Fibroblast of gingiva (primary cell): Measurements from ENCODE around the gene ACP4.
"Not testable (repeated sequence)": the region's sequence is repeated elsewhere in the genome, so short reads cannot be mapped to it uniquely, and the experiment has no call there.

Source experiments
- DNase-seq: peaks from one replicate; pipeline ENCODE4 v3.0.0-alpha.2; 2011; ENCODE audit warnings: low read depth

ACP4 gene, protein sequence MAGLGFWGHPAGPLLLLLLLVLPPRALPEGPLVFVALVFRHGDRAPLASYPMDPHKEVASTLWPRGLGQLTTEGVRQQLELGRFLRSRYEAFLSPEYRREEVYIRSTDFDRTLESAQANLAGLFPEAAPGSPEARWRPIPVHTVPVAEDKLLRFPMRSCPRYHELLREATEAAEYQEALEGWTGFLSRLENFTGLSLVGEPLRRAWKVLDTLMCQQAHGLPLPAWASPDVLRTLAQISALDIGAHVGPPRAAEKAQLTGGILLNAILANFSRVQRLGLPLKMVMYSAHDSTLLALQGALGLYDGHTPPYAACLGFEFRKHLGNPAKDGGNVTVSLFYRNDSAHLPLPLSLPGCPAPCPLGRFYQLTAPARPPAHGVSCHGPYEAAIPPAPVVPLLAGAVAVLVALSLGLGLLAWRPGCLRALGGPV

GRCh38 chr19:50790396-50790795, at the start of gene ACP4:
TSS of gene ACP4 (plus strand) at chr19:50790415. CDS start at chr19:50790415, 0 bp downstream.
- DNase-seq, result no peak

GRCh38 chr19:50741179-50741933, 48.9 kb upstream of the ACP4 start:
- no peak for DNase-seq

DNA sequence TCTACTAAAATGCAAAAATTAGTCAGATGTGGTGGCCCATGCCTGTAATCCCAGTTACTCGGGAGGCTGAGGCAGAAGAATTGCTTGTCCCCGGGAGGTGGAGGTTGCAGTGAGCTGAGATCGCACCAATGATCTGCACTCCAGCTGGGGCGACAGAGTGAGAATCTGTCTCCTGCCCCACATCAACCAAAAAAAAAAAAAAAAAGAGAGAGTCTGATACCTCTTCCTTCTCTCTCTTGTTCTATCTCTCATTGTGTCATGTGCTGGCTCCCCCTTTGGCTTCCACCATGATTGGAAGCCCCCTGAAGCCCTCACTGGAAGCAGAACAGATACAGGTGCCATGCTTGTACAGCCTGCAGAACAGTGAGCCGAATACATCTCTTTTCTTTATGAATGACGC, 46.7 kb upstream of the ACP4 start:
- DNase-seq, result no peak

GRCh38 chr19:50745221-50745620, 45.0 kb upstream of the ACP4 start:
- DNase-seq, result no peak

- not testable (repeated sequence) for DNase-seq
These were observed 43.1 kb upstream of the ACP4 start for GRCh38 chr19:50747141-50747540.

- DNase-seq, result no peak
These were observed 40.7 kb upstream of the ACP4 start for GRCh38 chr19:50749490-50749889.

- DNase-seq, result no peak
These were observed 40.2 kb upstream of the ACP4 start for GRCh38 chr19:50750010-50750409.

DNA sequence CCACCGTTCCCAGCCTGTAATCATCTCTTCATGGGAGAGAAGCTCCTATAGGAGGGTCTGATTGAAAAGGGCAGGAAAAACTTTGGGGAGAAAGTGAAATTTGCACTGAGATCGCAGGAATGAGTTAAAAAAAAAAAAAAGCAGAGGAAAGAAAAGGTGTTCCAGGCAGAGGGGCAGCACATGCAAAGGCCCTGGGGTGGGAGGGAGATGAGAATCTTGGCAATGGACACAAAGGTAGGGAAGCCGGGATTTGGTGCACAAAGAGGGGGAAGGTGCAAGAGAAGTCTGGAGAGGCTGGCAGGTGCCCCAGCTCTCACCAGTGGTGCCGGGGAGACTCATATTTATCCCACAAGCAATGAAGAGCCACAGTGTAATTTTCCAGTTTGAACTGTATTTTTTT, 36.3 kb upstream of the ACP4 start:
- DNase-seq, result no peak

DNA sequence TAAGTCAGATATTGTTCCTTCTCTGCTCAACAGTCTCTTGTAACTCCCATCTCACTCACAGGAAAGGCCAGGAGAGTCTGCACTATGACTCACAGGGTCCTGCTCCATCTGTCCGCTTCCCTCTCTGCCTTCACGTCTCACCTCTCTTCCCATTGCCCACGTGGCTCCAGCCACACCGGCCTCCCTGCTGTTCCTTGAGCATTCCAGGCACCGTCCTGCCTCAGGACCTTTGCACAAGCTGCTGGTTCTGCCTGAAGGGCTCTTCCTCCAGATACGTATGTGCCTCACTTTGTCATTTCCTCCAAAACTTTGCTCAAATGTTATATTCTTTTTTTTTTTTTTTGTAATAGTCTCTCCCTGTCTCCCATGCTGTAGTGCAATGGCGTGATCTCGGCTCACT, 34.0 kb upstream of the ACP4 start:
- not testable (repeated sequence) for DNase-seq

GRCh38 chr19:50757624-50758023, 32.6 kb upstream of the ACP4 start:
- DNase-seq, result not testable (repeated sequence)

GRCh38 chr19:50759076-50759475, 31.1 kb upstream of the ACP4 start:
- DNase-seq, result not testable (repeated sequence)

DNA sequence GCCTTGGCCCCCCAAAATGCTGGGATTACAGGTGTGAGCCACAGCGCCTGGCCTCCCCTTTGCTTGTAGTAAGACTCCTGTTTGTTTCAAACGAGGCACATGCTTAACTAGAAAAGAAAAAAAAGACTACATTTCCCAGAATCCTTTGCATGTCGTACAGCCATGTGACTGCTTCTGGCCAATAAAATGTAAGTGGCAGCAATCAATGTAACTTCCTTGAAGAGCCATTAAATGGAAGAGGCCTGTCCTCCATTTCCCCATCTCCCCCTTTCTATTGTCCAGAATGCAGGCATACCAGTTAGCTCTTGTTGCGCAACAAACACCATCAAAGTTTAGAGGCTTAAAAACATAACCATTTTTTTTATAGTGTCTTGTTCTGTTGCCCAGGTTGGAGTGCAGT, 30.3 kb upstream of the ACP4 start:
- DNase-seq, result no peak

DNA sequence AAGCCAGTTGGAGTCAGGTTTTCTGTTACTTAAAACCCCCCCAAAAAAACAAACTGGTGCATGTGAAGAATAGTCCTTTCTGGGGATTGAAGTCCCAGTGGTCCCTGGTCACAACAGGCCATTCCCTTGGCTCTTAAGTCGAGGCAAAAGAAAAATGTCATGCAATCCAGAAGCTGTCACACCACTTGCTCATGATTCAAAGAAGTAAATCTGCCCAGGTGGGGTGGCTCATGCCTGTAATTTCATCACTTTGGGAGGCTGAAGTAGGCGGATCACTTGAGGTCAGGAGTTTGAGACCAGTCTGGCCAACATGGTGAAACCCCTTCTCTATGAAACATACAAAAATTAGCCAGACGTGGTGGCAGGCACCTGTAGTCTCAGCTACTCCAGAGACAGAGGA, 28.7 kb upstream of the ACP4 start:
- not testable (repeated sequence) for DNase-seq

- not testable (repeated sequence) for DNase-seq
These were observed 26.7 kb upstream of the ACP4 start for GRCh38 chr19:50763521-50763920.

GRCh38 chr19:50764409-50764808, 25.8 kb upstream of the ACP4 start:
- no peak for DNase-seq

GRCh38 chr19:50766746-50767145, 23.5 kb upstream of the ACP4 start:
- DNase-seq, result not testable (repeated sequence)

- not testable (repeated sequence) for DNase-seq
These were observed 23.0 kb upstream of the ACP4 start for GRCh38 chr19:50767263-50767662.

GRCh38 chr19:50768277-50768676, 21.9 kb upstream of the ACP4 start:
- DNase-seq, result no peak

DNA sequence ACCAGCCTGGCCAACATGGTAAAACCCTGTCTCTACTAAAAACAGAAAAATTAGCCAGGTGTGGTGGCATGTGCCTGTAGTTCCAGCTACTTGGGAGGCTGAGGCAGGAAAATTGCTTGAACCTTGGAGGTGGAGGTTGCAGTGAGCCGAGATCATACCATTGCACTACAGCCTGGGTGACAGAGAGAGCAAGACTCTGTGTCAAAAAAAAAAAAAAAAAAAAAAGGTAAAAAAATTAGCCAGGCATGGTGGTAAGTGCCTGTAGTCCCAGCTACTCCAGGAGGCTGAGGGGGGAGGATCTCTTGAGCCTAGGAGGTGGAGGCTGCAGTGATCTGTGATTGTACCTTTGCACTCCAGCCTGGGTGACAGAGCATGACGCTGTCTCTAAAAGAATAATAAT, 20.1 kb upstream of the ACP4 start, which contains the start of gene GPR32:
GPR32 (plus strand) TSS at position 301 of the 400 bp plus-strand sequence. CDS start 137 bp downstream, outside the sequence.
- DNase-seq, result not testable (repeated sequence)

GRCh38 chr19:50770888-50771287, 19.3 kb upstream of the ACP4 start:
- DNase-seq, result no peak

DNA sequence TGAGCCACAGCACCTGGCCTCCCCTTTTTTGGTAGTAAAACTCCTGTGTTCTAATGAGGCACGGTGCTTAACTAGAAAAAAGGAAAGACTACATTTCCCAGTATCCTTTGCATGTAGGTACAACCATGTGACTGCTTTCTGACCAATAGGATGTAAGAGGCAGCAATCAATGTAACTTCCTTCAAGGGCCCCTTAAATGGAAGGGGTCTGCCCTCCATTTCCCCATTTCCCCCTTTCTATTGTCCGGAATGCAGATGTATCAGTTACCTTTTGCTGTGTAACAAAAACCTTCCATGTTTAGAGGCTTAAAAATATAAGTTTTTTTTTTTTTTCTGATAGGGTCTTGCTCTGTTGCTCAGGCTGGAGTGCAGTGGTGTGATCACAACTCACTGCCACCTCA, 17.7 kb upstream of the ACP4 start:
- DNase-seq, result no peak

GRCh38 chr19:50772912-50773311, 17.3 kb upstream of the ACP4 start:
- DNase-seq, result not testable (repeated sequence)

DNA sequence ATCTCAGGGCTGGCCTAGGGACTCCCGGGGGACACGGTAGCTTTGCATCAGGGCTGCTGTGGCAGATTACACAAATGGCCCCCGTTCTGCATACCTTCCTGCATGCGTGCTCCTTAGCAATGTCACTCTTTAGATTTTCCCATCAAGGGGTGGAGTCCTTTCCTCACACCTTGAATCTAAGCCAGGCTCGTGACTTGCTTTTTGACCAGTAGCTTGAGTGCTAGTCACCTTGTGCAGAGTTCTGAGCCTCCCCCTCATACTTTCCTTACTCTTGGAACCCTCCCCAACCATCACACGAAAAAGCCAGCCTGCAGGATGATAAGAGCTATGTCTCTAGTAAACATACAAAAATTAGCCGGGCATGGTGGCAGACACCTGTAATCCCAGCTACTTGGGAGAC, 16.8 kb upstream of the ACP4 start:
- not testable (repeated sequence) for DNase-seq
